DLD1 (cell line): Measurements from ENCODE around the gene PDAP1.
"Not testable (repeated sequence)": the region's sequence is repeated elsewhere in the genome, so short reads cannot be mapped to it uniquely, and the experiment has no call there.

Experiments
- in situ Hi-C: cut with HindIII; loops from 2 replicates; pipeline ENCODE4 v1.10.0; 2017; ENCODE audit warnings: low sequenced_read_pairs

The PDAP1 gene

DNA sequence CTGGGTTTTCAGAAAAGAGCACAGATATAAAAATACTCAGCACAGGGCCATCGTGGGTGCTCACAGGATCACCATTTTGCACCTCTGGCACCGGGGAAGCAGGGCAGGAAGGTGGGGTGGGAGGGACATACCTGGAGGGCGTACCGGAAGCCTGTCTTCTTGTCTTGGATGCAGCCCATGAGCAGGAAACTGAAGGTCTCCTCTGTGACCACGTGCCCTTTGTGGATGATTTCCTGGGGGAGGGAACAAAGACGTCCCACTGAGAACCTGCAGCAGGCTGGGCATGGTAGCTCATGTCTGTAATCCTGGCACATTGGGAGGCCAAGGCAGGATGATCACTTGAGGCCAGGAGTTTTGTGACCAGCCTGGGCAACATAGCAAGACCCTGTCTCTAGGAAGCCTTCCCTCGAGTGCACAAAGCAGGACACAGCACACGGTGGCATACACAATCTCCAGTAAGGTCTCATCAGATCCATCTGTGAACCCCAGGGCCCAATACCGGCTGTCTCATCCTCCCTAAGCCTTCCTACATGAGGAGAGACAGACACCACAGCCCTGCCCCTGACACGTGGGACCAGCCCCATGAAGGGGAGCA, 20.7 kb upstream of the PDAP1 start:
- in situ Hi-C loops = no loop called here

DNA sequence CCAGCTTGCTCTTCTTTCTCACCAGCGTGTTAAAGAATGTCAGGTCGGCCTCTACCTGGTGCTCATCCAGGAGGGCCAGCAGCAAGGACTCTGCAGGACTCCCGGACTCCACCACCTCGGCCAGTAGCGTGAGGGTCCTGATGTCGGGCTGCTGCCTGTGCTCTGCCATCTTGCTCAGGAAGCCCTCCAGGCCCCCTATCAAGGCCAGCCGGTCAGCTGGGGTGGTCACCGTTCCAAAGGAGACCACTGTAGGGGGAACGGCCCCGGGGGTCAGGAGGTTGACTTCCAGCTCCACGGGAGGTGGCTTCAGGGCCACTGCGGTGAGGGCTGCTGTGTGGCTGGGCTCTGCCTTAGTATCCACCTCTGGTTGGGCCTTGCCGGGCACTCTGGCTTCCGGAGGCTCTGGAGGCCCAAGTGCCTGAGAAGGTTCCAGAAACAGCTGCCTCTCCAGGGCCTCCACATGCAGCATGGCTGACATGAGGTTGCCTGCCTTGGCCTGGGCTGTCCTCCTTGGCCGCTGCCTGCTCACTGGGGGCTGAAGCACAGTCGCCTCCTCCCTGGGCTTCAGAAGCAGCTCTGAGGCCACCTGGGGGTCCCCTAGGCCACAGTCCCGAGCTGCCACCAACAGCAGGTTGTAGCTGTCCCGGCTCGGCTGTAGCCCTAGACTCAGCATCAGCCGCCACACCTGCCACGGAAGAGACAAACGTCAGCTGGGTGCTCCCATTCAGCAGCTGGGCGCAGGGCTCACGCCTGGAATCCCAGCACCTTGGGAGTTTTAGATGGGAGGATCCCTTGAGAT, 16.7 kb upstream of the PDAP1 start:
- in situ Hi-C loops = no loop called here

DNA sequence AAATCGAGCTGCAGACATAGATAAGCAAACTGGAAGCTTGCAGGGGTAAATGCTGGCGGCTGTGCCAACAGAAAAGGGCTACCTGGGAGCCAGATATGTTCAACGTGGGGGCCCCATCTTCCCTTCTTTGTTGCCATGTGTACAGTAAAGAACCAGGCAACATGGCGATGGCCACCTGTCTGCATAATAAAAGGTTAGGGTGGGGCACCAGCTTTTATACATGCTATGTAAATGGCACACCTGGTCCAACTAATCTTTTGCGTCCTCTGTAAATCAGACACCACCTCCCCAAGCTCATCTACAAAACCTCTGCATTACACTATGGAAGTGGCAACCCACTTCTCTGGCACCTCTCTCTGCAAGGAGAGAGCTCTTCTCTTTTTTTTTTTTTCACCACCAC, 14.2 kb upstream of the PDAP1 start:
- in situ Hi-C loops = no loop called here

DNA sequence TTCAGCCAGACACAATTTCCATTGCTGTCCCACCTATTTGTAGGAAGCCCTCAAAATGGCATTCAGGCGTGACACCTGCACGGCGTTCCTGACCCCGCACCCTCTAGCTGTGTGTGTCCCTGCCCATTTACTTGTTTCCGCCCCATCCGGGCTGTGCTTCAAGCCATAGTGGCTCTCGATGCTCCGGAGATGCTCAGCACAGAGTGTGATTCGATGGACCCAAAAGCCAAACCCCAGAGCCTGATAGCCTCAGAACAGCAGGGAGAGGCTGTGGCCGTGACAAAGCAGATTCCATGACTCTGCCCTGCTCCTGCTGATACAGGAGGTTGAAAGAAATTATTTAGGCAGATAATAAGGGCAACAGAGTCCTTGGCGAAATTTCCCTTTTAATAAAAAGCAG, 13.8 kb upstream of the PDAP1 start:
- in situ Hi-C loops = no loop called here

DNA sequence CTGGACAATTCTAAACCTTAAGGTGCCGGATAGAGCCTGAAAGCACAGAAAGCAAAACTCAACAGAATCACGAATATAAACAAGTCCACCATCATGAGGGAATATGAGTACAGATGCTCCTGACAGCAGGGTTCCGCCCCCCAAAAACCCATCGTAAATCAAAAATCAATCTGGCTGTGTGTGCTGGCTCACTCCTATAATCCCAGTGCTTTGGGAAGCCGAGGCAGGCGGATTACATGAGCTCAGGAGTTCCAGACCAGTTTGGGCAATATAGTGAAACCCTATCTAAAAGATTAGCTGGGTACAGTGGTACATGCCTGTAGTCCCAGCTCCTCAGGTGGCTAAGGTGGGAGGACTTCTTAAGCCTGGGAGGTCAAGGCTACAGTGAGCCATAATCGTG, 12.6 kb upstream of the PDAP1 start:
- in situ Hi-C loops = no loop called here

DNA sequence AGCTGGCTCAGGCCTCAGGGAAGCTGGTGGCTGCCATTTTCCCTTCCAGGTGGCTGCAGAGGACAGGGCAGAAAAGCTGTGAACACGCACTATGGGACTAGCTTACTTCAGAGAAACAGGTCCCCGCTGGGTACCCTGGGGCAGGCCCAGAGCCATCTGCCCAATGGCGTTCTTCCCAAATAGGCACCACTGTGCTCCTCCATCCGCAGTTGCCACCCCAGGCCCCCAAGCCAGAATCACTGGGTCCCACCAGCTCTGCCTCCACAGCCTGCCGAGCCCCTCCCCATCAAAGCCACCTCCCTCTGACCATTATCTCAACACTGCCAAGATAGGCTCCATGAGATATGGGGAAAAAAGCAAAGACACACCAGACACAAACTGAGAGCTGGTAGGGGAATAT, 11.8 kb upstream of the PDAP1 start:
- in situ Hi-C loops = no loop called here

DNA sequence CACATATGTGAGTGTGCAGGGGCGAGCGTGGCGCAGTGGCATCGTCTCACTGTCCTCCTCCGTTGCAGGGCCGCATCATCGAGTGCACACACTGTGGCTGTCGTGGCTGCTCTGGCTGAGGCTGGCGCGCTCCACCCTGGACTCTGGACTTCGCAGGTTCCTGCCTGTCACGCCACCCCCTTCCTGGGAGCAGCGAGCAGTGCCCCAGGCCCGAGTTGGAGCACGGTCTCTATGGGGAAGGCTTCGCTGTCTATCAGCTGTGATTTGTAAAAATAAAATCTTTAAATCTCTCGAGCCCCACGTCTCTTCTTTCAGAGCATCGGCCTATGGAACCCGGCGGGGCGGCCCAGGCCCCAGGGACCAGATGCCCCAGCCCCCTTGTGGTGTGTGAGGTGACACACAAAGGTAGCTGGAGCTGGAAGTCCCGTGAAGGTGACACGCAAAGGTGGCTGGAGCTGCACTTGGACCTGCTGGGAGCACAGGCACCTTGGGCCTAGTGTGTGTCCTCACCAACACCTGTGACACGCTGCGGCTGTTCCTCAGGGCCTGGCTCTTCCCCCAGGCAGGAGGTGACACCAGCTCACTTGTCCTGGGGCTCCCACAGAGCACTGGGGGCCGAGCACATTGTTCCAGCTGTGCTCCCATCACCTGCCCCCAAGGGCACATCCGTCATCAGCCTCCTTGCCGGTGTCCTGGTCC, 11.1 kb upstream of the PDAP1 start:
- in situ Hi-C loops = no loop called here

DNA sequence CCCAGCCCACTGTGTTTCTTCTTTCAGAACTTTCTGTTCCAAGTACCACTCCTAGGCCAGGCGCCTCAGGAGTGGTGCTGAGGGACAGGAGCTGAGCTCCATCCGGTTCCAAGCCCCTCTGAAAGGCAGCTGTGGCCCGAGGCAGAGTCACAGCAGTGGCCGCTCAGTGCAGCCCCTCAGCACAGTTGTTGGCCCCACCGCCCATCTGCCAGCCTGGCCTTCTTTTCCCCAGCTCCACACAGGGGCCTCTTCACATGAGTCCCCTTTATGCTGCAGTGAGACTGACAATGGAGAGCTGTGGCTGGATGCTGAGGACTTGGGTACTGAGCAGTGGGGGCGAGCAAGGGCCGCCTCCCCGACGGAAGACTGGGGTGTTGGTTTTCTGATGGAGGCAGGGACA, 9.9 kb upstream of the PDAP1 start:
- in situ Hi-C loops = no loop called here

DNA sequence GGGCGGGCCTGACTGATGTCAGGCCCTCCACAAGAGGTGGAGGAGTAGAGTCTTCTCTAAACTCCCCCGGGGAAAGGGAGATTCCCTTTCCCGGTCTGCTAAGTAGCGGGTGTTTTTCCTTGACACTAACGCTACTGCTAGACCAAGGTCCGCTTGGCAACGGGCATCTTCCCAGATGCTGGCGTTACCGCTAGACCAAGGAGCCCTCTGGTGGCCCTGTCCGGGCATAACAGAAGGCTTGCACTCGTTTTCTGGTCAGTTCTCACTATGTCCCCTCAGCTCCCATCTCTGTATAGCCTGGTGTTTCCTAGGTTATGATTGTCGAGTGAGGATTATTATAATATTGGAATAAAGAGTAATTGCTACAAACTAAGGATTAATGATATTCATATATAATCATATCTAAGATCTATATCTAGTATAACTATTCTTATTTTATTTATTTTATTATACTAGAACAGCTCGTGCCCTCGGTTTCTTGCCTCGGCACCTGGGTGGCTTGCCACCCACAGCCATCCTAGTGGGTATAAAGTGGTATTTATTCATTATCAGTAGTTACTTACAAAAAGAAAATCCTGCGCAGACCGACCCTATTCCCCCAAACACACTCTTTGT, 7.2 kb upstream of the PDAP1 start:
- in situ Hi-C loops = not testable (repeated sequence)

DNA sequence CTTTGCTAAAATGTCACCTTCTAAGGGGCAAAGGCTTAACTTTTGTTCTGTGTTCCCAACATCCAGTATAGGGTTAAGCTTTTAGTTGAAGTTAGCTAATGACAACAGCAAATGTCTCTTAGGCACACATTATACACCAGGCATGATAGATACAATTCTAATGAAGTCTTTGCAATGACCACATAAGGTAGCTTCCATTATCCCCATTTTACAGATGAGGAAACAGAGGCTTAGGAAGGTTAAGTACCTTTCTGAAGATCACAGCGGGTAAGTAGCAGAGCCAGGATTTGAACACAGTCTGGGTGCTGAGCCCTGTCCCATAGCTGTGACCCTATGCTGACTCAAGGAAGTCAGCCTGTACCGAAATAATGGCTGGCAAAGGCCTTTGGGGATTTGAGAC, 2.2 kb upstream of the PDAP1 start:
- in situ Hi-C loops = no loop called here

DNA sequence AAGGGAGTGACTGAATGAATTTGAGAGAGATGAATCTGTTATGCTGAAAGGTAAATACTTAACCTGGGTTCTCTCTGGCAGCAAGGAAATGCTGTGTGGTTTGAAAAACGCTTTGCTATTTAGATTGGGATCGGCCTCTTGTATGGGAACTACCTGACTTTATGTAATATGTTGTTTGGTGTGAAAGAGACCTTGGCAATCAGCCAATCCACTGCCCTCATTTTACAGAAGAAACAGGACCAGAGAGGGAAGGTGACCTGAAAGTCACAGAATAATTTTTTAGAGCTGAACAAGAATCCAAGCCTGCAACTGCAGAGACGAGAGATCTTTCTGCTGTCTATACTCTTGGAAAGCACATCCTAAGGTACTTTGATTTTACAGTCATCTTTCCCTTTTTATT, 1.4 kb upstream of the PDAP1 start:
- in situ Hi-C loops = no loop called here

DNA sequence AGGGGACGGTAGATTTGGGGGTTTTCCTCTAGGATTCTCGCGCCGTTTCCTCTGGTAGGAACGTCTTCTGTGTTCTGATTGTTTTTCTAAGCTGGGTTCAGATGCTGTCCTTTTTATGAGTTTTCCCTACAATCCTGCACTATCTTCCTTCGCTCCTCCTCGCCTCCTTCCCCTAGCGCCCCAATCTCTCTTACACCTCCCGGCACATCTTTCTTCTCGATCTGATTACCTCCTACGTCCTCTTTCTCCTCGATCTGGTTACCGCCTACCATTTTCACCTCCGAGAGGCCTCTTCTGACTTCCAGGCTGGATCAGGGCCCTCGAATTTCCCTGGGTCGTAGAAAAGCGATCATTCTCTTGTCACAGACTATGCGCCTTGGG, 785 bp upstream of the PDAP1 start:
- in situ Hi-C loops = no loop called here

DNA sequence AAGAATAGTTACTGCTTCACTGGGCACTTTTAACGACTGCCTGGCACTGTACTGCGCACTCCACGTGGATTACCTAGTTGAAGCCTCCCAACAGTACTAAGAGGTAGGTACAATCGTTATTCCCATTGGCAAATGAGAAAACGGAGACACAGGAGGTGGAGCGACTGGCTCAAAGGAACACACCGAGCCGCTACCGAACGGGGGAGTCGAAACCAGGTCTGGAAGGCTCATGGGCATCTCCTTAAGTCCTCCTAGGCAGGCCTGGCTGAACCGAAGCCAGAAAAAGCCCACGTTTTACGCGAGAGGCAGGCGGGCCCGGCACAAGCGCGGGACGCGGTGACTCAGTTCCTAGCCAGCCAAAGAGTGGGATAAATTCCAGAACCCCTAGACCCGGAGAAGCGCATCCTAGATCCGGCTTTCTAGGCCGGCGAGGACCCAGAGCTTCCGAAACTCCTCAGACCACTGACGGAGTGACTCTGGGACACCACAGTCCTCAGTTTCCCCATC, 472 bp downstream of the PDAP1 start:
- in situ Hi-C loops = no loop called here

DNA sequence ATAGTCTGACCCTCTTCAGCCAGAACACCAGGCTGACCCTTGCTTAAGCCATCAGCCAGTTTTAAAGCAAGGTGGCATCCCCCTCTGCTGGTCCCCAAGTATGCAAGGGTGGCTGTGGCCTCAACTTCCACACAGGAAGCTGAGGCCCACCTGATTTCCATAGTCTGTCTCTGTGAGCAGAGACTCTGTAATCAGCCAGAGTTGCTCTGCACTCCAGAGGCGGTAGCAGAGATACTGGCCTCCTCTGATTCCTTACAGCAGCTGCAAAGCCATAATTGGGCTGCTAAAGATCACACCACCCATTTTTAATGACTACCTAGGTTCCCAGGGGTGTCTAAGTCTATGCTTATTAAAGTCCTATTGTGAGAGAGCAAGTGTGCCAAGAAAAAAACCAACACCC, 1.8 kb downstream of the PDAP1 start:
- in situ Hi-C loops = no loop called here

DNA sequence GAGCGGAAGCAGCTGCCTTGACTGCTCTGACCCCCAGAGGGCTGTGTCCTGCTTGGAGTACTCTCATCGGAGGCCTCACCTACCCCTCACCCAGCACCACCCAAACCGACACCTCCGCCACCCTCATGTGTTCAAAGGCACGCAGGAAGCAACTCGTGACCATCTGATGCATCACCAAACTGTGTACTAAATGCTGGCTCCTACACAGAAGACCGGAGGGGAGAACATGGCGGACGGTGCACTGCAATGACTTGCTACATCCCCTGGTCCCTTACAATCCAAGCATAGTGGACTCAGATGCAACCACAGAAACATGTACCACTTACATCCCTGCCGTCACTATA, 3.4 kb downstream of the PDAP1 start:
- in situ Hi-C loops = no loop called here

DNA sequence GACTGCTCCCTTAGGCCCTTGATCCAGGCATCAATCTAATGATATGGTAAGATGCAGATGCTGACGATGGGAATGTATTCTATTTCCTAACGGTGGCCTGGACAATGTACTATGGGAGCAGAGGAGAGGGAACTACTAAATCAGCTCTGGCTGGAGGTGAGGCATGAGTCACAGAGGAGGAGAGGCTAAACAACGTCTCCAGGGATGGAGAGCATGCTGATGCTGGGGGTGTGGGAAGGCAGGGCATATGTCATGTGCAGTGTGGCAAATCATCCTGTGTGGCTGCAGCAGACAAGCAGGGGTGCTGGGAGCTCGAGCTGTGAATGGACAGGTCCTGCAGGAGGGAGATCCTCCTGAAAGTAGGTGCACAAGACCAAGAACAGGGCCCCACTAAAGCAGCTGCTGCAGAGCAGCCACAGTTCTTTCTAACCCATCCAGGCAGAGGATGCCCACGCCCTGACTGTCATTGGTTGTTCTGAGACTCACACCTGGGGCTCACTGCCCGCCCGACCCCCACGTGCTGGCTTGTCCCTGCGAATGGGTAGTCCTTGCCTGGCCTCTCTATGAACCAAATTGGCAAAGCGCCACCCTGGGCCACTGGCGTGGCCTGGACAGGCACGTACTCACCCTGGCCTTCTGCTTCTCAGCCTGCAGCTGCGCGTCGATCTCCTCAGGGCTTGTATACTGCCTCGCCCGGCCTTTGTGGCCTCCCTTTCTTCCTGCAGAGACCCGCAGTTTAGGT, 4.0 kb downstream of the PDAP1 start:
- in situ Hi-C loops = no loop called here

DNA sequence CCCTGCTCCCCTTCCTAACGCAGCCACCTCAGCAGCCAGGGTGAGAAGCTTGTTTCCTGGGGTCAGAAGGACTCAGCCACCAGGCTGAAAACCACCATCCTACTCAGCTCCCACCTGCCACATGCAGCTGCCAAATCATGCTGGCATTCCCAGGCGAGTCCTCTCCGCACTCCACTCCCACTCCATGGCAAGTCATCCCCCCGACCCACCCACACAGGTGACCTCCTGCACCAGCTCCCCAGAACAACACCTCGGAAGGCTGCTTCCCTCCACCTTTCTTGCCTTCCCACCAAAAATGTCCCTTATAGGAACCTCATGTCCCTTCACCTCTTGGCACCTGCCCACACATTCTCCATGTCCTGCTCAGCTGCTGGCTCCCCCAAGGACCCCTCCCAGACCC, 4.6 kb downstream of the PDAP1 start:
- in situ Hi-C loops = no loop called here

DNA sequence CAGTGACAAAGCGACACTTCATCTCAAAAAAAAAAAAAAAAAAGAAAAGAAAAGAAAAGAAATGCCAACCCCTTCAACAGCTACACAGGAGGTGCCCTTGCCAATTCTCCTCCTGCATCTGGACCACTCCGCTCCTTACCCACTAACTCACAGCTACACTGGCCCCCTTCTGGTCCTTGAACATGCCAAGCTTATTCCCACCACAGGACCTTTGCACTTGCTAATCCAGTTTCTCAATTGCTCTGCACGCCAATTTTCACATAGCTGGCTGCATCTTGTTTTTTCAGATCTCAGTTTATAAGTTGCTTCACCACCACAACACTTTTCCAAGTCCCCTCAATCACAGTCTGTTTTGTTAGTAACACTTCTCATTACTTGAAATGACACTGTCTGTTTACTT, 5.5 kb downstream of the PDAP1 start:
- in situ Hi-C loops = no loop called here

DNA sequence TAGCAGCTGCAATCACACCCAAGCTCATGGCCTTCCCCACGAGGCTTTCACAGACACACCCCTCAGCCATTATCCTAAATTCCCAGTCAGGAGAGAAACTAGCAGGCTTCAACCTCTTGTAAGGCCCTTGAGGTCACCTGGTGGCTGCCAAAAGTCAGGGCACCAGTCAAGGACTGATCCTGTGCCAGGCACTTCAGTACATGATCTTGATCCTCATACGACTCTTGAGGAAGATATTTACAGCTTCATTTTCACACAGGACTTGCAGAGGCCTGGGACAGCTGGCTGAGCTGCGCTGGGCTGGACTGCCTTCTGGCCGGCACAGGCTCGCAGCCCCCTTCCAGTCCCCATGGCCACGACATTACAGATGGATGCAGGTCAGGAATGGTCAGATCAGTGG, 8.8 kb downstream of the PDAP1 start:
- in situ Hi-C loops = no loop called here

DNA sequence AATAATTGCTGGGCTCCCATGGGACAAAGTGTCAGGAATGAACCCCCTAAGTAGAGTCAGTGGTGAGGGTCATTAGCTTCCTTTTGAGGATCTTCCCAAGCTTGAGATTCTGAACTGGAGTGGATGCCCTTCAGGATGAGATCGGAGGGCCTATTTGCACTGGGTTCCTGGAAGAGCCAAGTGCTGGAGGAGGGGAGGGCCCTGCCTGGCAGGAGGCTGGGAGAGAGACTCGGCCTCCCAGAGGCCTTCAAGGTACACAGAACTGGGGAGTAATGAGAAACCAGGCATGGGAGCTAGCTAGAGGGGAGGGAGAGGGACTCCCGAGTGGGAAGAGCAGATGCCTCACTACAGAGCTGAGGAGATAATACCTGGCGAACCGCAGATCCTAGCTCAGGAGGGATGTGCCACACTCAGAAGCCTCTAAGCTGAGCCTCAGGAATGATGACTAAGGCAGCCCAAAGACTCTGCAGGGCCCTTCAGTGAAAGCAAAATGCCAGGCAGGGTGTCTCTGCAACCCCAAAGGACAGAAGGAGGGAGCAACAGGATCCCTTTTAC, 9.4 kb downstream of the PDAP1 start:
- in situ Hi-C loops = no loop called here
